HepG2 (cell line): ENCODE results near the gene TAF12. TPM values are rescaled to one million over a fixed set of nuclear protein-coding genes. Genes with fewer than 3 reads are reported as not detected.

Experiments
- ASH2L ChIP-seq: fragments of 300-600, 200-600 bp; sonication (generic); IDR thresholded peaks from 2 replicates; pipeline ENCODE4 v1.7.0; 2017; ENCODE audit warnings: low read depth, mild to moderate bottlenecking, moderate library complexity, mixed read lengths, low read length; ENCODE audit not compliant: insufficient read length
- NFAT5 ChIP-seq: sonication (generic); formaldehyde crosslinking; IDR thresholded peaks from 2 replicates; pipeline ENCODE4 v1.4.0; 2020; ENCODE audit warnings: missing genetic modification reagents
- PBX3 ChIP-seq: sonication (generic); formaldehyde crosslinking; IDR thresholded peaks from 2 replicates; pipeline ENCODE4 v1.8.1; 2023; ENCODE audit warnings: missing genetic modification reagents, inconsistent platforms, borderline replicate concordance
- THYN1 ChIP-seq: sonication (generic); formaldehyde crosslinking; IDR thresholded peaks from 2 replicates; pipeline ENCODE4 v1.8.1; 2023; ENCODE audit warnings: low read depth, mild to moderate bottlenecking, moderate library complexity, missing genetic modification reagents, borderline replicate concordance
- ZFP36L2 ChIP-seq: sonication (generic); formaldehyde crosslinking; IDR thresholded peaks from 2 replicates; pipeline ENCODE4 v1.4.0; 2020; ENCODE audit warnings: missing genetic modification reagents
- ZNF124 ChIP-seq: sonication (generic); formaldehyde crosslinking; IDR thresholded peaks from 2 replicates; pipeline ENCODE4 v1.4.0; 2020; ENCODE audit warnings: missing genetic modification reagents
- ZNF574 ChIP-seq: sonication (generic); formaldehyde crosslinking; IDR thresholded peaks from 2 replicates; pipeline ENCODE4 v1.4.0; 2020; ENCODE audit warnings: missing genetic modification reagents
- ZNF576 ChIP-seq: sonication (generic); formaldehyde crosslinking; IDR thresholded peaks from 2 replicates; pipeline ENCODE4 v1.4.0; 2020; ENCODE audit warnings: mild to moderate bottlenecking, missing genetic modification reagents
- ZNF691 ChIP-seq: sonication (generic); formaldehyde crosslinking; IDR thresholded peaks from 2 replicates; pipeline ENCODE4 v1.4.0; 2020; ENCODE audit warnings: missing genetic modification reagents, low read depth, mild to moderate bottlenecking, borderline replicate concordance
- ZSCAN25 ChIP-seq: sonication (generic); formaldehyde crosslinking; IDR thresholded peaks from 2 replicates; pipeline ENCODE4 v1.8.0; 2022; ENCODE audit warnings: mild to moderate bottlenecking, missing genetic modification reagents
- polyA plus RNA-seq, 8 experiments: library from polyadenylated mRNA; depleted of rRNA in 3 of 8; stranded (reverse) in 7 of 8; unstranded in 1 of 8; fragments of >200 nt; fragmentation: Illumina TruSeq in 4 of 8; extraction: Trizol in 4 of 8; gene quantifications; 2 replicates each; pipeline versions ENCODE4 v1.2.1 to v1.2.3, GENCODE V29; 2011 to 2016; ENCODE audit warnings: low read depth in 4 of 8, missing spikeins in 1 of 8, mixed read lengths in 1 of 8; ENCODE audit not compliant: insufficient read depth in 1 of 8
- total RNA-seq, 5 experiments: library from RNA; depleted of rRNA; stranded (reverse); fragments of >200 nt; fragmentation: Illumina TruSeq; extraction: Trizol; gene quantifications; 2 replicates each; pipeline ENCODE4 v1.2.3, GENCODE V29; 2016; ENCODE audit warnings: low read depth in 1 of 5
- TF ChIP-seq, protein P1 (sequence below): sonication (generic); formaldehyde crosslinking; IDR thresholded peaks from 2 replicates; pipeline ENCODE4 v1.4.0; 2020; ENCODE audit warnings: missing genetic modification reagents, borderline replicate concordance

Gene TAF12
- total and polyA plus RNA-seq, 2 of the 13 experiments (the other 11 are each of a cell fraction or from before 2014, with no cell fraction given), result 16.3 to 17.1 TPM

GRCh38 chr1:28648474-28649198, 5.8 kb upstream of the TAF12 start, which contains the start of gene RNU11 (continued):
- TF ChIP-seq ZNF574 (CRISPR knock-in tag) (peak; percentile 93), ZNF124 (peak; percentile 94), PBX3 (CRISPR knock-in tag) (peak; percentile 76), ASH2L (peak; percentile 48), THYN1 (no peak), ZFP36L2 (CRISPR knock-in tag) (no peak), NFAT5 (CRISPR knock-in tag) (peak; percentile 30; the same call in 1 of the 2 replicates), ZNF576 (CRISPR knock-in tag) (no peak), ZSCAN25 (CRISPR knock-in tag) (no peak), ZNF691 (CRISPR knock-in tag) (peak; percentile 73; the same call in 1 of the 2 replicates)
- TF ChIP-seq, protein P1, sequence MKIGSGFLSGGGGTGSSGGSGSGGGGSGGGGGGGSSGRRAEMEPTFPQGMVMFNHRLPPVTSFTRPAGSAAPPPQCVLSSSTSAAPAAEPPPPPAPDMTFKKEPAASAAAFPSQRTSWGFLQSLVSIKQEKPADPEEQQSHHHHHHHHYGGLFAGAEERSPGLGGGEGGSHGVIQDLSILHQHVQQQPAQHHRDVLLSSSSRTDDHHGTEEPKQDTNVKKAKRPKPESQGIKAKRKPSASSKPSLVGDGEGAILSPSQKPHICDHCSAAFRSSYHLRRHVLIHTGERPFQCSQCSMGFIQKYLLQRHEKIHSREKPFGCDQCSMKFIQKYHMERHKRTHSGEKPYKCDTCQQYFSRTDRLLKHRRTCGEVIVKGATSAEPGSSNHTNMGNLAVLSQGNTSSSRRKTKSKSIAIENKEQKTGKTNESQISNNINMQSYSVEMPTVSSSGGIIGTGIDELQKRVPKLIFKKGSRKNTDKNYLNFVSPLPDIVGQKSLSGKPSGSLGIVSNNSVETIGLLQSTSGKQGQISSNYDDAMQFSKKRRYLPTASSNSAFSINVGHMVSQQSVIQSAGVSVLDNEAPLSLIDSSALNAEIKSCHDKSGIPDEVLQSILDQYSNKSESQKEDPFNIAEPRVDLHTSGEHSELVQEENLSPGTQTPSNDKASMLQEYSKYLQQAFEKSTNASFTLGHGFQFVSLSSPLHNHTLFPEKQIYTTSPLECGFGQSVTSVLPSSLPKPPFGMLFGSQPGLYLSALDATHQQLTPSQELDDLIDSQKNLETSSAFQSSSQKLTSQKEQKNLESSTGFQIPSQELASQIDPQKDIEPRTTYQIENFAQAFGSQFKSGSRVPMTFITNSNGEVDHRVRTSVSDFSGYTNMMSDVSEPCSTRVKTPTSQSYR, result peak; percentile 75; the same call in 1 of the 2 replicates
